HepG2 (cell line): ENCODE measurements around the gene UBALD1. TPM values are rescaled to one million over a fixed set of nuclear protein-coding genes. Genes with fewer than 3 reads are reported as not detected.
A peak's percentile ranks its signal among the peaks of the same experiment; 100 is the strongest.

Source experiments
- ATF1 ChIP-seq: IDR thresholded peaks from 2 replicates; pipeline ENCODE4 v1.6.1; 2016; ENCODE audit warnings: mild to moderate bottlenecking, control low read depth
- FOXO4 ChIP-seq: sonication (generic); formaldehyde crosslinking; conservative IDR thresholded peaks from 2 replicates; pipeline ENCODE4 v1.8.1; 2023; ENCODE audit warnings: missing genetic modification reagents
- HNF4G ChIP-seq, 2 experiments: sonication (generic) in 1 of 2; formaldehyde crosslinking in 1 of 2; IDR thresholded peaks; 2 replicates each; pipeline versions ENCODE4 v1.4.0 to v1.6.1; 2011 to 2020; ENCODE audit warnings: borderline replicate concordance in 2 of 2, low read depth in 2 of 2, mild to moderate bottlenecking in 2 of 2, low read length in 1 of 2, missing genetic modification reagents in 1 of 2, moderate library complexity in 1 of 2
- KIAA2018 ChIP-seq: sonication (generic); formaldehyde crosslinking; IDR thresholded peaks from 2 replicates; pipeline ENCODE4 v1.5.0; 2020; ENCODE audit warnings: mild to moderate bottlenecking, missing genetic modification reagents, borderline replicate concordance
- PATZ1 ChIP-seq: sonication (generic); formaldehyde crosslinking; IDR thresholded peaks from 2 replicates; pipeline ENCODE4 v1.4.0; 2020; ENCODE audit warnings: missing genetic modification reagents
- RBM39 ChIP-seq: fragments of 200-400 bp; formaldehyde crosslinking; IDR thresholded peaks from one replicate; pipeline ENCODE4 v1.6.1; 2018; ENCODE audit warnings: antibody characterized with exemption, mild to moderate bottlenecking, low read depth, low read length; ENCODE audit not compliant: poor library complexity, severe bottlenecking
- RCOR2 ChIP-seq: IDR thresholded peaks from 2 replicates; pipeline ENCODE4 v1.6.1; 2016; ENCODE audit warnings: missing biosample characterization, missing genetic modification reagents
- SOX13 ChIP-seq, 3 experiments: fragments of 450-650 bp in 1 of 3; sonication (generic) in 1 of 3; formaldehyde crosslinking in 1 of 3; IDR thresholded peaks in 2 of 3; conservative IDR thresholded peaks in 1 of 3; 2 replicates each; pipeline versions ENCODE4 v1.5.0 to v1.6.1; 2016 to 2020; ENCODE audit warnings: antibody characterized with exemption in 1 of 3, mild to moderate bottlenecking in 1 of 3, missing compliant biosample characterization in 1 of 3, missing genetic modification reagents in 1 of 3, moderate library complexity in 1 of 3
- SRSF9 ChIP-seq: fragments of 200-400 bp; formaldehyde crosslinking; IDR thresholded peaks from 2 replicates; pipeline ENCODE4 v1.6.1; 2018; ENCODE audit warnings: borderline replicate concordance, mild to moderate bottlenecking, low read depth, low read length; ENCODE audit not compliant: insufficient read depth, poor library complexity, severe bottlenecking
- ZFY ChIP-seq: sonication (generic); formaldehyde crosslinking; IDR thresholded peaks from 2 replicates; pipeline ENCODE4 v1.4.0; 2020; ENCODE audit warnings: missing genetic modification reagents
- polyA plus RNA-seq, 8 experiments: library from polyadenylated mRNA; depleted of rRNA in 3 of 8; stranded (reverse) in 7 of 8; unstranded in 1 of 8; fragments of >200 nt; fragmentation: Illumina TruSeq in 4 of 8; extraction: Trizol in 4 of 8; gene quantifications; 2 replicates each; pipeline versions ENCODE4 v1.2.1 to v1.2.3, GENCODE V29; 2011 to 2016; ENCODE audit warnings: low read depth in 4 of 8, missing spikeins in 1 of 8, mixed read lengths in 1 of 8; ENCODE audit not compliant: insufficient read depth in 1 of 8
- total RNA-seq, 5 experiments: library from RNA; depleted of rRNA; stranded (reverse); fragments of >200 nt; fragmentation: Illumina TruSeq; extraction: Trizol; gene quantifications; 2 replicates each; pipeline ENCODE4 v1.2.3, GENCODE V29; 2016; ENCODE audit warnings: low read depth in 1 of 5
- TF ChIP-seq, protein P1 (sequence below): sonication (generic); formaldehyde crosslinking; IDR thresholded peaks from 2 replicates; pipeline ENCODE4 v1.4.0; 2020; ENCODE audit warnings: missing genetic modification reagents

Gene UBALD1
- total and polyA plus RNA-seq, 2 of the 13 experiments (the other 11 are each of a cell fraction or from before 2014, with no cell fraction given) = 6.8 to 12.3 TPM

GRCh38 chr16:4616047-4616811 lies 1.5 kb upstream of the UBALD1 start (continued):
- TF ChIP-seq RCOR2 (CRISPR knock-in tag) (no peak), RBM39 (peak; percentile 68), HNF4G (IDR thresholded peaks at IDR 0.05; ENCODE audit: borderline replicate concordance, low read depth, low read length) (no peak), HNF4G (CRISPR knock-in tag; IDR thresholded peaks at IDR 0.05; ENCODE audit: borderline replicate concordance, low read depth) (no peak), SRSF9 (no peak), SOX13 (IDR thresholded peaks at IDR 0.05) (peak; percentile 15; the same call in 1 of the 2 replicates), SOX13 (CRISPR knock-in tag; conservative IDR thresholded peaks at IDR 0.05 in 1 of 2, IDR thresholded peaks at IDR 0.05 in 1 of 2) (no peak), FOXO4 (CRISPR knock-in tag) (no peak), KIAA2018 (no peak), PATZ1 (CRISPR knock-in tag) (peak; percentile 63), ZFY (peak; percentile 66), ATF1 (CRISPR knock-in tag) (peak; percentile 93)
- TF ChIP-seq, protein P1, sequence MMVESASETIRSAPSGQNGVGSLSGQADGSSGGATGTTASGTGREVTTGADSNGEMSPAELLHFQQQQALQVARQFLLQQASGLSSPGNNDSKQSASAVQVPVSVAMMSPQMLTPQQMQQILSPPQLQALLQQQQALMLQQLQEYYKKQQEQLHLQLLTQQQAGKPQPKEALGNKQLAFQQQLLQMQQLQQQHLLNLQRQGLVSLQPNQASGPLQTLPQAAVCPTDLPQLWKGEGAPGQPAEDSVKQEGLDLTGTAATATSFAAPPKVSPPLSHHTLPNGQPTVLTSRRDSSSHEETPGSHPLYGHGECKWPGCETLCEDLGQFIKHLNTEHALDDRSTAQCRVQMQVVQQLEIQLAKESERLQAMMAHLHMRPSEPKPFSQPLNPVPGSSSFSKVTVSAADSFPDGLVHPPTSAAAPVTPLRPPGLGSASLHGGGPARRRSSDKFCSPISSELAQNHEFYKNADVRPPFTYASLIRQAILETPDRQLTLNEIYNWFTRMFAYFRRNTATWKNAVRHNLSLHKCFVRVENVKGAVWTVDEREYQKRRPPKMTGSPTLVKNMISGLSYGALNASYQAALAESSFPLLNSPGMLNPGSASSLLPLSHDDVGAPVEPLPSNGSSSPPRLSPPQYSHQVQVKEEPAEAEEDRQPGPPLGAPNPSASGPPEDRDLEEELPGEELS = peak; percentile 57
